Activated T-cell treated with anti-CD3 and anti-CD28 coated beads, Interleukin-2, amount 50 U/mL, for 1 hour (primary cell): ENCODE measurements around the gene MTCL1.

ENCODE experiments used
- DNase-seq: peaks from one replicate; pipeline ENCODE4 v3.0.0-alpha.2; 2020

MTCL1 gene

DNA sequence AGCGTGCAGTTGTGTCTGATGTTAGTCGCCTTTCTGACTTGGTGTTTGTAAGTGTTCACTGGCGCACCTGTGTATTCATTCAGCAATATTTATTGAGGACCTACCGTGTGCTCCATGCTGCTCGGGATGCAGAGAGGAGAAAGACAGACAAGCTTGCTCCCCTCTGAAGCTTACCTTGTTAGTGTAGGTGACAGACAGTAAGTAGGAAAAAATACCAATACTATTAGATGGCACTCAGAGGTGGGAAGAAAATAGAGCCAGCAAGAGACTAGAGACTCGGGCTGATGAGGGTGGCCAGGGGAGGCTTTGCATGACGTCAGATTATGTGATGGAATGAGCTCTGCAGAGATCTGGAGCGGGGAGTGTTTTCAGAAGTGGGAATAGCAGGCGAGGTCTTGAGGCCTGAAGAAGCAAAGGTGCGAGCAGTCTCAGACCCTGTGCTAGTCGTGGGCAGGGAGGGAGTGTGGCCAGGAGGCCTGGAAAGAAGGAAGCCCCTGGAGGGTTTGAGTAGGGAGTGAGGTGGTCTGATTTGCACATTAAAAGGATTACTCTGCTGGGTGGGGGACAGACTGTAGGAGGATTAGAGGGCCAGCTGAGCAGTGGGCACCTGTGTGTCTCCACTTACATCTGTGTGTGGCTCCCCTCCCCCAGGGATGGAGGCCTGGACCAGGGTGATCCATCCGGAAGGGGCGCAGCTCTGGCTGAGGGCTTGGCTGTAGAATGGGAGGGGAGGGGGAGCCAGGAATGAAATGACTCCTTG is 11.8 kb downstream of the MTCL1 start:
- no peak for DNase-seq

DNA sequence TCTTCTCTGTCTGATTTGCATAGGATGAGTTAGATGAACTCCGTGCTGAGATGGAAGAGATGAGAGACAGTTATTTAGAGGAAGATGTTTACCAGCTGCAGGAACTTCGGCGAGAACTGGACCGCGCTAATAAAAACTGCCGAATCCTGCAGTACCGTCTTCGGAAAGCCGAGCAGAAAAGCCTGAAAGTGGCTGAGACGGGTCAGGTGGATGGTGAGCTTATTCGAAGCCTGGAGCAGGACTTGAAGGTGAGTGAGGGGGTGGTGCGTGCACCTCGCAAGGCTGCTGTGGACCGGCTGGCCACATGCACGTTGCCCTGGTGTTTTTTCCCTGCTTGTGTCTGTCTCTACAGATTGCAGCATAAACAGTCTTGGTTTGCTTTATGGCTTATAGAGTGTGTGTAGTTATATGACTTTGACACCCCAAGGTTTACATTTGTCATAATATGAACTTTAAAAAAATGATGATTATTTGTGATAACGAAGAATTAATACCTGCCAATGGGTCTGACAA is 13.1 kb downstream of the MTCL1 start:
- no peak for DNase-seq

DNA sequence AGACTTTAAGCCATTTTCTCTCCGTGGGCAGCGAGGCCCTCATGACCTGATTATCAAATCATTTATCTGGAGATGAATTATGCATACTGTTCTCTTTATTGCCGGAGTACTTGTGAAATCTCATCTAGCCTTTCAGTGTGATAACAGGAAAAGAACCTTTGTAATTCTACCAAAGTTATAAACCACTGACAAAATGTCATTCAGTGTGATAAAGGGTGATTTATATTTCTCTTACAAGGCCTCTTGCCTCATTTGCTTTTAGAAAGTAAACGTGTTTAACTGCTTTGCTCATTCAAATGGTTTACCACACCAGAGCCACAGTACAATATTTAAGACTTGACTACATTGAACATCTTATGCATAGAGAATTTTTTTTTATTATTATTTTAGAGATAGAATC is 13.8 kb downstream of the MTCL1 start:
- no peak for DNase-seq

GRCh38 chr18:8720141-8720540 is 14.8 kb downstream of the MTCL1 start:
- DNase-seq: no peak

DNA sequence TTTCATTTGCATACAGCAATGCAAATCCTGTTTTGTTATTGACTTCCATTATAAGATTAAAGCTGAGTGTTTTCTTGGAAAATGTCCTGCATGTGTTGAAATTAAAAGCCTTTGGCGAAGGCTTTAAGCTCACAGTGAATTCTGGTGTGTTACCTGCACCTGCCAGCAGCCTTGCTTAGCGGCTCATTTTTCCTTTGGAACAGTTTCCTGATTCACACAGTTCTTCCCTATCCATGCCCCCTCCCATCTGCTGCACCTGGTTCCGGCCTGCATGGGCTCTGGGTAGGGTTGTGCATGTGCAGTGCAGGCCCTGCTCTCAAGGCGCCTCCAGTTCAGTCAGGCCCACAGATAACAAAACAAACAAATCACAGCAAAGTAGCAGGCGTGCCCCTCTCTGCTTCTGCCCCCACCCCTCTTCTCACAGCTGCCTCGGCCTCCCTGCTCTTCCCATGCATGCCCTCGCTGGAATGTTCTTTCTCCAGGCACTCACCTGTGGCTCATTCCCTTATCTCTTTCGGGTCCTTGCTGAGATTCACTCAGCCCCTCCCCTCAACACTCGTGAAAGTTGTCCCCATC is 15.8 kb downstream of the MTCL1 start:
- DNase-seq: no peak

DNA sequence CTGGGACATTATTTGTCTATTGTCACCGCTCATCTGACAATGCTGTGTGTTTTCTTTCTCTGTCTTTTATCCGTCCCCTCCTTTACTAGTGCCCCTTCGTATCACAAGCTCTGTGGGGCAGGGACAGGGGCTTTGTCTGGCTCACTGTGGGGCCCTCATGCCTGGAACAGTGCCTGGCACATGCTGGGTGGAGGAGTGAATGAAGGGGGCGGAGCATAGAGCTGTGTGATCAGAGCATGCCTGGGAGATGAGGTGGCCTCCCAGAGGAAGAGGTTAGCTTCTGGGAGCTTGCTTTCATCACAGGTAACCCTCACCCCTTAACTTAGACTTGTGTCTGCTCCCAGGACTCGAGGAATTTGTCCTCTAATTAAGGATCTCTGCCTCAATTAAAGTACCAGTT is 16.4 kb downstream of the MTCL1 start:
- no peak for DNase-seq

- no peak for DNase-seq
Observed at GRCh38 chr18:8722946-8723820, 17.8 kb downstream of the MTCL1 start.

GRCh38 chr18:8724452-8724851 is 19.1 kb downstream of the MTCL1 start:
- no peak for DNase-seq

DNA sequence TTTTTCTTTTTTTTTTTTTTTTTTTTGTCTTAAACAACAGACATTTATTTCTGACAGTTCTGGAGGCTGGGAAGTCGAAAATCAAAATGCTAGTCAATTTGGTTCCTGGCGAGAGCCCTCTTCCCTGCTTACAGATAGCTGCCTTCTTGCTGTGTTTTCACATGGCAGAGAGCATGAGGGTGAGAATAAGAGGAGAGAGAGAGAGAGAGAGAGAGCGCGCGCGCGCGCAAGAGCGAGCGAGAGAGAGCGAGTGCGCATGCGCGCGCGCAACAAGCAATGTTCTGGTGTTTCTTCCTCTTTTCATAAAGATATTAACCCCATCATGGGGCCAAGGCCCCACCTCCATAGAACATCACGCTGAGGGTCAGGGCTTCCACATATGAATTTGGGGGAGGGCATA is 20.9 kb downstream of the MTCL1 start:
- DNase-seq: no peak

DNA sequence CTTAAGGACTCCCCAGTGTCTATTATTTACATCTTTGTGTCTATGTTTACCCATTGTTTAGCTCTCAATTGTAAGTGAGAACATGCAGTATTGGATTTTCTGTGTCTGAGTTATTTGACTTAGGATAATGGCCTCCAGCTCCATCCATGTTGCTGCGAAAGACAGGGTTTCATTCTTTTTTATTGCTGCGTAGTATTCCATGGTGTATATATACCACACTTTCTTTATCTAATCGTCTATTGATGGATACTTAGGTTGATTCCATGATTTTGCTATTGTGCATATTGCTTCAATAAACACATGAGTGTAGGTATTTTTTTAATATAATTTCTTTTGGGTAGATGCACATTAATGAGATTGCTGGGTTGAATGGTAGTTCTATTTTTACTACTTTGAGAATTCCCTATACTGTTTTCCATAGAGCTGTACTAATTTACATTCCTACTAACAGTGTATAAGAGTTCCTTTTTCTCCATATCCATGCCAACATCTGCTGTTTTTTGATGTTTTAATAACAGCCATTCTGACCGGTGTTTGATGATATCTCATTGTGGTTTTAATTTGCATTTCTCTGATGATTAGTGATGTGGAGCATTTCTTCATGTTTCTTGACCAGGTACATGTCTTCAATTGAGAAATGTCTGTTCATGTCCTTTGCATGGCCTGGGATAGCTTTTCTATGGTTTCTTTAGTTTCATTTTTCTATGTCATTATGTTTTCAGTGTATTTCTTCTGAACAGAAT is 21.8 kb downstream of the MTCL1 start:
- no peak for DNase-seq

DNA sequence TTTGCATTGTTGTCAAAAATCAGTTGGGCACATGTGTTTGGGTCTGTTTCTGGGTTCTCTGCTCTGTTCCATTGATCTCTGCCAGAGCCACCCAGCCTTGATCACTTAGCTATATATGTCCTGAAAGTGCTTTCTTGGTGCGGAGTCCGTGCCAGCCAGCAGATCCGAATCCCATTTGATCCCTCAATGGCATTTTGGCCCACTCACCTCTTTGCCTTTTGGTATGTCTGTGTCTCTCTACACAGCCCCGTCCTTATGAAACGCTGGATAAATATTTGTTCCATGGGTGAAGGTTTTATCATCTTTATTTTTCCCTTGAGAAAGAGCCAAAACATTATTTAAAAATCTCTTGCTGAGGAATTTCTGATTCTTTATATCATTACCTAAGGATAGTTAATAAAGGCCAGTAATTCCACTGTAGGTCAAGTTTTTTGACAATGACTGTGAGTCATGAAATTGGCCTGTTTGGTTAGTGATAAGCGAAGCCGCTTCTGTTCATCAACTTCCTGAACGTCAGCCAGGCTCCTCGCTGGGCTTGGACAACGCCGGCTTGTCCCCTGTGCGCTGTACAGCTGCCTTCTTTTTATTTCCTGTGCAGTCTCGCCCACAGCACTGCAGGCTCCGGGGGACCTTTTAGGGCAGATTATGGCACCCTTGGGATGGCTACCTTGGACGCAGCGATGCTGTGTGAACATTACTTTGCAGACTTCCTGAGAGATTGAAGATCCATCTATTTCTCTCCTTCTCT is 24.9 kb downstream of the MTCL1 start:
- no peak for DNase-seq

GRCh38 chr18:8732442-8733360 is 27.3 kb downstream of the MTCL1 start:
- DNase-seq: no peak

DNA sequence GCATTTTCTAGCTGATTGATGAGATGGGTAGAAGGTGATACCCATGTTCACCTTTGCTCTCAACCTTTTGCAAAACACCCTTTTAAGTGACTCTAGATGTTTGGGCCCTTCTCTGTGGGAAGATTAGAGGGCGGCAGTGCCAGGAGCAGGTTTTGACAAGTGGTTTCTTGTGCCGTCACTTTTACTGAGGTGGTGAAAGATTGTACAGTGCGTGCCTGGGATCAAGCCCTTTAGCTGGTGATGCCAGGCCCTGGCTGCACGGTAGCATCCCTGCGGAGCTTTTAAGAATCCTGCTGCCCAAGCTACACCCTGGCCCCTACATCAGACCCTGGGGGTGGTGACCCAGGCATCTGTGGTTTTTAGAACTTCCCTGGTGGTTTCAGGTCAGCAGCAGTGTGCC is 29.1 kb downstream of the MTCL1 start:
- DNase-seq: no peak

- DNase-seq: no peak
Observed at GRCh38 chr18:8735274-8735673, 29.9 kb downstream of the MTCL1 start.

- DNase-seq: no peak
Observed at GRCh38 chr18:8741117-8741516, 35.8 kb downstream of the MTCL1 start.

- no peak for DNase-seq
Observed at GRCh38 chr18:8741532-8741931, 36.2 kb downstream of the MTCL1 start.

DNA sequence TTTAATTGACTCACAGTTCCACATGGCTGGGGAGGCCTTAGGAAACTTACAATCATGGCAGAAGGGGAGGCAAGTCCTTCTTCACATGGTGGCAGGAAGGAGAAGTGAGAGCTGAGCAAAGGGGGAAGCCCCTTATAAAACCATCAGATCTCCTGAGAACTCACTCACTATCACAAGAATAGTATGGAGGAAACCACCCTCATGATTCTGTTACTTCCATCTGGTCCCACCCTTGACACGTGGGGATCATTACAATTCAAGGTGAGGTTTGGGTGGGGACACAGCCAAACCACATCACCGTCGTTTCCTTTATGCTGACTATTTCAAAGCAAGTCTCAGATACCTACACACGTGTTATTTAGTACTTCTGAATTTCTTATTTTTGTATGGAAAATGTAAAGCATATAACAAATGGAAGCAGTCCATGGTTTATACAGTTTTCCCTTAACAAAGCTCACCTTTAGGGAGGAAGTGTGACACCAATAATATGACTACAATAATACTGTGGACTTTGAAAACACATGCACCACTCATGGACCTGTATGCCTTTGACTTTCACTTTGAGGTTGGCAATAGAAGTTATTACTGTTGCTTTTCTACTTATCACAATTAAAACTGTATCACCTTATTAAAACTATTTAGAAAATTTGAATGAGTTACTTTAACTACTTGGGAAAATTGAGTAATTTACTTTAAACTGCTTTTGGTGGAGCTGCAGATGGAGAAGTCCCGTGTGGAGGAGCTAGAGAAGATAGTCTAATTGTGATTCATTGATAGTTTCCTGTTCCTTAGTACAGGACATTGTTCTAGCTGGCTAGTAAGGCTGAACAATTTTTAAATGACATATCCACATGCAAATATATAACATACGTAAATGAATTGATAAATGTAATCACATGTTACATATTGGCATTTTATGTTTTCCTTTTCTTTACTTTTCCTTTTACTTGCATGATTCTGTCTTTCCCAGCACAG is 37.3 kb downstream of the MTCL1 start:
- DNase-seq: no peak

- DNase-seq: no peak
Observed at GRCh38 chr18:8744038-8744437, 38.7 kb downstream of the MTCL1 start.

- no peak for DNase-seq
Observed at GRCh38 chr18:8744656-8745055, 39.3 kb downstream of the MTCL1 start.
